ENCODE results near the gene KCNQ5.
A peak's percentile ranks its signal among the peaks of the same experiment; 100 is the strongest.

KCNQ5 gene

GRCh38 chr6:73109659-73110058 is 487.8 kb downstream of the KCNQ5 start:
- DNase-seq (ENCODE audit: low read depth) = no peak
- TF ChIP-seq CTCF (IDR thresholded peaks at IDR 0.05; ENCODE audit: insufficient read depth, low read depth, low read length, missing control alignments) = no peak
- H3K4me3 ChIP-seq (ENCODE audit: low read length) = no peak overlapping the region

GRCh38 chr6:73116330-73116729 is 494.5 kb downstream of the KCNQ5 start:
- no peak overlapping the region for H3K4me3 ChIP-seq (ENCODE audit: low read length)
- no peak for DNase-seq (ENCODE audit: low read depth)
- no peak for TF ChIP-seq CTCF (IDR thresholded peaks at IDR 0.05; ENCODE audit: insufficient read depth, low read depth, low read length, missing control alignments)

GRCh38 chr6:73121421-73121993 is 499.6 kb downstream of the KCNQ5 start:
- DNase-seq (ENCODE audit: low read depth) = peak; percentile 80
- peak; percentile 48 for TF ChIP-seq CTCF (IDR thresholded peaks at IDR 0.05; ENCODE audit: insufficient read depth, low read depth, low read length, missing control alignments)
- no peak overlapping the region for H3K4me3 ChIP-seq (ENCODE audit: low read length)

- no peak for DNase-seq (ENCODE audit: low read depth)
- no peak overlapping the region for H3K4me3 ChIP-seq (ENCODE audit: low read length)
- TF ChIP-seq CTCF (IDR thresholded peaks at IDR 0.05; ENCODE audit: insufficient read depth, low read depth, low read length, missing control alignments) = no peak
These were observed 501.9 kb downstream of the KCNQ5 start for GRCh38 chr6:73123632-73124329.

GRCh38 chr6:73129653-73130443 is 508.0 kb downstream of the KCNQ5 start:
- TF ChIP-seq CTCF (IDR thresholded peaks at IDR 0.05; ENCODE audit: insufficient read depth, low read depth, low read length, missing control alignments) = peak; percentile 100
- peak; percentile 91 for DNase-seq (ENCODE audit: low read depth)
- no peak overlapping the region for H3K4me3 ChIP-seq (ENCODE audit: low read length)

- TF ChIP-seq CTCF (IDR thresholded peaks at IDR 0.05; ENCODE audit: insufficient read depth, low read depth, low read length, missing control alignments) = no peak
- peak; percentile 27 for DNase-seq (ENCODE audit: low read depth)
- H3K4me3 ChIP-seq (ENCODE audit: low read length) = no peak overlapping the region
These were observed 509.8 kb downstream of the KCNQ5 start for GRCh38 chr6:73131706-73132105.

All from epithelial cell of esophagus (primary cell).